Neural cell (in vitro differentiated cells): ENCODE data around the gene BATF3. TPM values are rescaled to one million over a fixed set of nuclear protein-coding genes. Genes with fewer than 3 reads are reported as not detected.

Source experiments
- H2AFZ ChIP-seq: fragments of 200-600, 300-800 bp; sonication (generic), shearing (Covaris generic); 2 replicates; pipeline ENCODE4 v1.6.0; 2014; ENCODE audit warnings: low read depth, mild to moderate bottlenecking, antibody characterized with exemption, low read length, moderate library complexity
- H3F3A ChIP-seq: fragments of 200-600 bp; shearing (Covaris generic); 2 replicates; pipeline ENCODE4 v1.6.1; 2016; ENCODE audit warnings: mild to moderate bottlenecking, moderate library complexity, mixed read lengths, antibody characterized with exemption, low read length; ENCODE audit not compliant: insufficient read depth, poor library complexity, severe bottlenecking
- H3K27ac ChIP-seq: fragments of 200-600, 300-800 bp; sonication (generic), shearing (Covaris generic); 2 replicates; pipeline ENCODE4 v1.5.1; 2014; ENCODE audit warnings: mild to moderate bottlenecking, low read length, moderate library complexity
- H3K27me3 ChIP-seq: fragments of 300-800, 200-600 bp; sonication (generic), shearing (Covaris generic); 2 replicates; pipeline ENCODE4 v1.6.0; 2014; ENCODE audit warnings: mild to moderate bottlenecking, low read depth, low read length, moderate library complexity; ENCODE audit not compliant: insufficient read depth
- H3K36me3 ChIP-seq: fragments of 300-800, 200-600 bp; sonication (generic), shearing (Covaris generic); 2 replicates; pipeline ENCODE4 v1.5.1; 2014; ENCODE audit warnings: mild to moderate bottlenecking, antibody characterized with exemption, low read length, moderate library complexity; ENCODE audit not compliant: insufficient read depth
- H3K4me2 ChIP-seq: fragments of 300-800, 200-600 bp; sonication (generic), shearing (Covaris generic); 2 replicates; pipeline ENCODE4 v1.6.0; 2014; ENCODE audit warnings: mild to moderate bottlenecking, low read length
- H3K4me3 ChIP-seq: fragments of 300-800, 200-600 bp; sonication (generic), shearing (Covaris generic); 2 replicates; pipeline ENCODE4 v1.5.1; 2014; ENCODE audit warnings: mild to moderate bottlenecking, low read length, moderate library complexity
- H3K79me2 ChIP-seq: fragments of 200-600 bp; shearing (Covaris generic); replicated peaks from 2 replicates; pipeline ENCODE4 v1.6.0; 2014; ENCODE audit warnings: mild to moderate bottlenecking, low read length, moderate library complexity; ENCODE audit not compliant: insufficient read depth
- H3K9ac ChIP-seq: fragments of 300-800, 200-600 bp; sonication (generic), shearing (Covaris generic); 2 replicates; pipeline ENCODE4 v1.6.1; 2016; ENCODE audit warnings: mild to moderate bottlenecking, low read length, mixed read lengths
- H3K9me2 ChIP-seq: fragments of 200-600 bp; shearing (Covaris generic); 2 replicates; pipeline ENCODE4 v1.6.1; 2016; ENCODE audit warnings: mild to moderate bottlenecking, low read length, mixed read lengths; ENCODE audit not compliant: insufficient read depth
- H3K9me3 ChIP-seq: fragments of 200-600, 300-800 bp; sonication (generic), shearing (Covaris generic); 2 replicates; pipeline ENCODE4 v1.6.1; 2016; ENCODE audit warnings: mild to moderate bottlenecking, mixed run types, low read length, moderate library complexity, mixed read lengths
- H4K20me1 ChIP-seq: fragments of 200-600 bp; shearing (Covaris generic); 2 replicates; pipeline ENCODE4 v1.6.1; 2016; ENCODE audit warnings: mild to moderate bottlenecking, mixed run types; ENCODE audit not compliant: insufficient read depth
- CTCF ChIP-seq: fragments of 450-650 bp; IDR thresholded peaks from 2 replicates; pipeline ENCODE4 v1.5.1; 2014; ENCODE audit warnings: antibody characterized with exemption, mild to moderate bottlenecking, moderate library complexity; ENCODE audit not compliant: poor library complexity, severe bottlenecking
- EP300 ChIP-seq: fragments of 450-650 bp; conservative IDR thresholded peaks from 2 replicates; pipeline ENCODE4 v1.6.1; 2014; ENCODE audit warnings: antibody characterized with exemption, mild to moderate bottlenecking, moderate library complexity; ENCODE audit not compliant: poor library complexity, severe bottlenecking
- EZH2 ChIP-seq: fragments of 200-600, 300-800 bp; shearing (Covaris generic), sonication (generic); IDR thresholded peaks from 2 replicates; pipeline ENCODE4 v1.6.1; 2014; ENCODE audit warnings: antibody characterized with exemption, low read length, borderline replicate concordance, mild to moderate bottlenecking; ENCODE audit not compliant: insufficient read depth, poor library complexity, severe bottlenecking
- MXI1 ChIP-seq: fragments of 450-650 bp; conservative IDR thresholded peaks from 2 replicates; pipeline ENCODE4 v1.6.1; 2014; ENCODE audit warnings: antibody characterized with exemption, mild to moderate bottlenecking; ENCODE audit not compliant: poor library complexity, severe bottlenecking
- POLR2AphosphoS5 ChIP-seq: IDR thresholded peaks from 2 replicates; pipeline ENCODE4 v1.6.1; 2012
- RAD21 ChIP-seq: fragments of 450-650 bp; conservative IDR thresholded peaks from 2 replicates; pipeline ENCODE4 v1.6.1; 2014; ENCODE audit warnings: antibody characterized with exemption, mild to moderate bottlenecking, moderate library complexity
- SMC3 ChIP-seq: fragments of 450-650 bp; conservative IDR thresholded peaks from 2 replicates; pipeline ENCODE4 v1.6.1; 2014; ENCODE audit warnings: antibody characterized with exemption, mild to moderate bottlenecking, moderate library complexity; ENCODE audit not compliant: poor library complexity
- TAF1 ChIP-seq: IDR thresholded peaks from 2 replicates; pipeline ENCODE4 v1.6.1; 2012; ENCODE audit warnings: low read depth
- polyA plus RNA-seq: library from polyadenylated mRNA; depleted of rRNA; stranded (reverse); fragments of >200 nt; gene quantifications from 2 replicates; pipeline ENCODE4 v1.2.3, GENCODE V29; 2014
- TF ChIP-seq, protein P1 (sequence below): IDR thresholded peaks from 2 replicates; pipeline ENCODE4 v1.6.1; 2012; ENCODE audit warnings: borderline replicate concordance

Gene BATF3
- polyA plus RNA-seq, 1 donor from 2014 or later = 0.82 TPM

DNA sequence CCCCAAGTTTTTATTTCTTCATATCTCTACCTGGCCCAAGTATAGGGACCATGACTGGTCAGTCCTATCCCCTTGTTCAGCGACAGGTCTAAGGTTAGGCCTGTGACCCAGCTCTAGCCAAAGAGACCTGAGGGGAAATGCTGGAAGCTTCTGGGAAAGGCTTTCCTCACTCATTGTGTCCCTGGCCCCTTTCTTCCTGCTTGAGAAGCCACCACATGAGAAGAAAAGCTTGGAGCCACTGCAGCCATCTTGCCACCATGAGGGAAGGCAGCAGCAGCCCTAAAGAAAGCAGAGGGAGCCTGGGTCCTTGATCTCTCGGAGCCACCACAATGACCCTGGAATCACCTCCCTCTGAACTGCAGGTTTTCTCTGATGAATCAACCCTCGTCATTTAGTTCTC is 47.7 kb downstream of the BATF3 start:
- no peak for TF ChIP-seq POLR2AphosphoS5
- TF ChIP-seq EZH2 = no peak
- no peak for TF ChIP-seq RAD21
- TF ChIP-seq TAF1 = no peak
- TF ChIP-seq, protein P1, sequence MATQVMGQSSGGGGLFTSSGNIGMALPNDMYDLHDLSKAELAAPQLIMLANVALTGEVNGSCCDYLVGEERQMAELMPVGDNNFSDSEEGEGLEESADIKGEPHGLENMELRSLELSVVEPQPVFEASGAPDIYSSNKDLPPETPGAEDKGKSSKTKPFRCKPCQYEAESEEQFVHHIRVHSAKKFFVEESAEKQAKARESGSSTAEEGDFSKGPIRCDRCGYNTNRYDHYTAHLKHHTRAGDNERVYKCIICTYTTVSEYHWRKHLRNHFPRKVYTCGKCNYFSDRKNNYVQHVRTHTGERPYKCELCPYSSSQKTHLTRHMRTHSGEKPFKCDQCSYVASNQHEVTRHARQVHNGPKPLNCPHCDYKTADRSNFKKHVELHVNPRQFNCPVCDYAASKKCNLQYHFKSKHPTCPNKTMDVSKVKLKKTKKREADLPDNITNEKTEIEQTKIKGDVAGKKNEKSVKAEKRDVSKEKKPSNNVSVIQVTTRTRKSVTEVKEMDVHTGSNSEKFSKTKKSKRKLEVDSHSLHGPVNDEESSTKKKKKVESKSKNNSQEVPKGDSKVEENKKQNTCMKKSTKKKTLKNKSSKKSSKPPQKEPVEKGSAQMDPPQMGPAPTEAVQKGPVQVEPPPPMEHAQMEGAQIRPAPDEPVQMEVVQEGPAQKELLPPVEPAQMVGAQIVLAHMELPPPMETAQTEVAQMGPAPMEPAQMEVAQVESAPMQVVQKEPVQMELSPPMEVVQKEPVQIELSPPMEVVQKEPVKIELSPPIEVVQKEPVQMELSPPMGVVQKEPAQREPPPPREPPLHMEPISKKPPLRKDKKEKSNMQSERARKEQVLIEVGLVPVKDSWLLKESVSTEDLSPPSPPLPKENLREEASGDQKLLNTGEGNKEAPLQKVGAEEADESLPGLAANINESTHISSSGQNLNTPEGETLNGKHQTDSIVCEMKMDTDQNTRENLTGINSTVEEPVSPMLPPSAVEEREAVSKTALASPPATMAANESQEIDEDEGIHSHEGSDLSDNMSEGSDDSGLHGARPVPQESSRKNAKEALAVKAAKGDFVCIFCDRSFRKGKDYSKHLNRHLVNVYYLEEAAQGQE = no peak
- no peak for TF ChIP-seq MXI1
- no peak for TF ChIP-seq SMC3
- TF ChIP-seq CTCF = no peak
- TF ChIP-seq EP300 = no peak

GRCh38 chr1:212651521-212651920 is 48.1 kb downstream of the BATF3 start:
- Histone ChIP-seq H4K20me1 (no peaks in the 10 kb centered on the region), H3K9ac (no peak overlapping the region), H3K36me3 (no peaks in the 10 kb centered on the region), H2AFZ (no peak overlapping the region), H3K79me2 (no peaks in the 10 kb centered on the region), H3F3A (no peaks in the 10 kb centered on the region), H3K27me3 (no peaks in the 10 kb centered on the region), H3K9me3 (no peaks in the 10 kb centered on the region), H3K27ac (no peak overlapping the region), H3K9me2 (no peaks in the 10 kb centered on the region), H3K4me3 (no peak overlapping the region), H3K4me2 (no peak overlapping the region)
- TF ChIP-seq RAD21 (no peak), MXI1 (no peak), SMC3 (no peak)

More for the DNA sequence above, 47.7 kb downstream of the BATF3 start:
- H3K27ac ChIP-seq = no peak overlapping the region
- H3K9me2 ChIP-seq = no peaks in the 10 kb centered on the region
- no peaks in the 10 kb centered on the region for H3K27me3 ChIP-seq
- H3K9ac ChIP-seq = no peak overlapping the region
- no peak overlapping the region for H3K4me2 ChIP-seq
- no peak overlapping the region for H2AFZ ChIP-seq
- H3K9me3 ChIP-seq = no peaks in the 10 kb centered on the region
- H4K20me1 ChIP-seq = no peaks in the 10 kb centered on the region
- H3F3A ChIP-seq = no peaks in the 10 kb centered on the region
- H3K4me3 ChIP-seq = no peak overlapping the region
- H3K36me3 ChIP-seq = no peaks in the 10 kb centered on the region
- H3K79me2 ChIP-seq = no peaks in the 10 kb centered on the region

DNA sequence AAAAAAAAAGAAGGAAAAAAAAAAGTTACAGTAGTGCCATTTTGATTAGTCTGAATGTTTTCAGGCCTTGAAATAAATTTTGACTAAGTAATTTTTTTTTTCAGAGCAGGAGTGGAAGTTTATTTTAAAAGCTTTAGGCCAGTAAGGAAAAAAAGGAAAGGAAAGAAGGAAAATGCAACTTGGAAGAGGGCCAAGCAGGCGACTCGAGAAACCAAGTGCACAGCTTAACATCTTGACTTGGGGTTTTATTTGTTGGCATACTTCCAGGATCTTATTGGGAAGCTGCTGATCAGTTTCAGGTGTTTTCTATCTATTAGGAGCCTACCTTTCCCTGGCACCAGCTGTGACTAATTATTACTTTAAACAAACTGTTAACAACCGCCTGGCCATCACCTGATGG is 49.4 kb downstream of the BATF3 start:
- no peaks in the 10 kb centered on the region for H3K27me3 ChIP-seq
- no peaks in the 10 kb centered on the region for H3F3A ChIP-seq
- no peak overlapping the region for H3K27ac ChIP-seq
- no peaks in the 10 kb centered on the region for H3K36me3 ChIP-seq
- no peak overlapping the region for H3K9ac ChIP-seq
- TF ChIP-seq RAD21 (no peak), EZH2 (no peak), CTCF (no peak), MXI1 (no peak), POLR2AphosphoS5 (no peak), TAF1 (no peak), EP300 (no peak), SMC3 (no peak)
- TF ChIP-seq, protein P1 = no peak
- no peaks in the 10 kb centered on the region for H3K79me2 ChIP-seq
- H4K20me1 ChIP-seq = no peaks in the 10 kb centered on the region
- no peaks in the 10 kb centered on the region for H3K9me3 ChIP-seq
- H2AFZ ChIP-seq = no peak overlapping the region
- no peak overlapping the region for H3K4me2 ChIP-seq
- H3K9me2 ChIP-seq = no peaks in the 10 kb centered on the region
- H3K4me3 ChIP-seq = no peak overlapping the region
